ENCODE data around the gene CHAD. TPM values are rescaled to one million over a fixed set of nuclear protein-coding genes. Genes with fewer than 3 reads are reported as not detected.
"Not testable (repeated sequence)": the region's sequence is repeated elsewhere in the genome, so short reads cannot be mapped to it uniquely, and the experiment has no call there.

The CHAD gene
- total RNA-seq, 2 experiments from 2014 or later = not detected

GRCh38 chr17:50479522-50480141 lies 11.0 kb upstream of the CHAD start:
- intact Hi-C loops (cut with micrococcal nuclease) = loop anchor here (5.0 to 10.0 kb wide), 2 partner anchors 63 to 145 kb away; no protein-coding TSS in a partner anchor
- peak; percentile 79 for DNase-seq
- ChIA-PET POLR2A (interaction anchor here (0.7 to 2.9 kb wide), 14 partner anchors 9 to 345 kb away, joined by 3 to 15 read pairs (median 4); partner anchors contain the start of genes CACNA1G, CHAD and LRRC59), CTCF (interaction anchor here (0.7 to 4.1 kb wide), 27 partner anchors 10 to 279 kb away, joined by 3 to 40 read pairs (median 5); partner anchors contain the start of genes CACNA1G, COL1A1 and LRRC59)
- Mint-ChIP-seq H3K4me1 (ENCODE audit: low read depth) (peaks cover 22% of the 10 kb centered on the region), H3K9me3 (no peaks in the 10 kb centered on the region), H3K4me3 (peak overlapping the region; percentile 89), H3K27ac (peak overlapping the region; percentile 86), H3K27me3 (peaks cover 3% of the 10 kb centered on the region), H3K36me3 (ENCODE audit: low read depth) (peaks cover 20% of the 10 kb centered on the region)
- ATAC-seq = peak; percentile 41
- TF ChIP-seq CTCF (IDR thresholded peaks at IDR 0.05) = peak; percentile 10

GRCh38 chr17:50478391-50479381 lies 10.0 kb upstream of the CHAD start, which contains the start of gene RSAD1:
Gene RSAD1, plus strand, starts transcription at chr17:50478860. Its CDS starts 25 bp downstream, at chr17:50478885.
- H3K4me3 Mint-ChIP-seq = peak within 1 kb of the TSS; percentile 89
- POLR2A ChIA-PET = interaction anchor here (0.7 to 2.9 kb wide), 14 partner anchors 8 to 346 kb away, joined by 3 to 15 read pairs (median 4); partner anchors contain the start of genes CACNA1G, CHAD and LRRC59
- ATAC-seq = peak; percentile 94

GRCh38 chr17:50477976-50478375 lies 9.3 kb upstream of the CHAD start:
- CTCF ChIA-PET = interaction anchor here (0.7 to 4.1 kb wide), 11 partner anchors 8 to 277 kb away, joined by 3 to 40 read pairs (median 7); partner anchors contain the start of genes COL1A1 and LRRC59
- peaks cover 22% of the 10 kb centered on the region for H3K4me1 Mint-ChIP-seq (ENCODE audit: low read depth)
- no peaks in the 10 kb centered on the region for H3K9me3 Mint-ChIP-seq
- TF ChIP-seq CTCF (IDR thresholded peaks at IDR 0.05) = no peak
- ATAC-seq (no peak), DNase-seq (no peak)
- POLR2A ChIA-PET = interaction anchor here (0.9 to 2.9 kb wide), 2 partner anchors 80 to 131 kb away, joined by 4 to 15 read pairs; partner anchors contain the start of gene LRRC59
- peaks cover 3% of the 10 kb centered on the region for H3K27me3 Mint-ChIP-seq
- H3K27ac Mint-ChIP-seq = peak overlapping the region; percentile 93
- intact Hi-C loops (cut with micrococcal nuclease) = no loop called here
- peaks cover 12% of the 10 kb centered on the region for H3K36me3 Mint-ChIP-seq (ENCODE audit: low read depth)
- peak overlapping the region; percentile 89 for H3K4me3 Mint-ChIP-seq

More at GRCh38 chr17:50478391-50479381, 10.0 kb upstream of the CHAD start, which contains the start of gene RSAD1:
- intact Hi-C loops (cut with micrococcal nuclease) = no loop called here
- peak; percentile 86 for TF ChIP-seq CTCF (IDR thresholded peaks at IDR 0.05)
- peak within 1 kb of the TSS; percentile 93 for H3K27ac Mint-ChIP-seq
- no peaks in the 10 kb centered on the region for H3K9me3 Mint-ChIP-seq
- peak; percentile 90 for DNase-seq
- peaks cover 3% of the 10 kb centered on the region for H3K27me3 Mint-ChIP-seq
- peaks cover 22% of the 10 kb centered on the region for H3K4me1 Mint-ChIP-seq (ENCODE audit: low read depth)
- CTCF ChIA-PET = interaction anchor here (0.7 to 4.1 kb wide), 27 partner anchors 8 to 278 kb away, joined by 3 to 40 read pairs (median 5); partner anchors contain the start of genes CACNA1G, COL1A1 and LRRC59
- H3K36me3 Mint-ChIP-seq (ENCODE audit: low read depth) = peaks cover 17% of the 10 kb centered on the region

GRCh38 chr17:50476545-50477315 lies 8.1 kb upstream of the CHAD start:
- Mint-ChIP-seq H3K4me3 (no peak overlapping the region), H3K36me3 (ENCODE audit: low read depth) (peaks cover 8% of the 10 kb centered on the region), H3K27me3 (peaks cover 3% of the 10 kb centered on the region), H3K9me3 (no peaks in the 10 kb centered on the region), H3K4me1 (ENCODE audit: low read depth) (peaks cover 18% of the 10 kb centered on the region), H3K27ac (no peak overlapping the region)
- intact Hi-C loops (cut with micrococcal nuclease) = no loop called here
- ATAC-seq (no peak), DNase-seq (no peak)
- TF ChIP-seq CTCF (IDR thresholded peaks at IDR 0.05) = no peak
- ChIA-PET CTCF (interaction anchor here (0.6 to 4.1 kb wide), 4 partner anchors 50 to 500 kb away, joined by 3 to 26 read pairs (median 4); no protein-coding TSS in a partner anchor), POLR2A (no interaction called here)

GRCh38 chr17:50475775-50476544 lies 7.3 kb upstream of the CHAD start:
- H3K9me3 Mint-ChIP-seq; H3K4me3 Mint-ChIP-seq; H3K36me3 Mint-ChIP-seq (ENCODE audit: low read depth); H3K27me3 Mint-ChIP-seq; ATAC-seq; intact Hi-C loops (cut with micrococcal nuclease); H3K27ac Mint-ChIP-seq; POLR2A ChIA-PET; DNase-seq: not testable (repeated sequence)
- H3K4me1 Mint-ChIP-seq (ENCODE audit: low read depth) = peaks cover 18% of the 10 kb centered on the region
- CTCF ChIA-PET = interaction anchor here (0.6 to 4.1 kb wide), 5 partner anchors 49 to 501 kb away, joined by 3 to 26 read pairs (median 4); partner anchors contain the start of gene LRRC59
